ENCODE data around the gene LPP.

GRCh38 chr3:188489639-188490405, 335.9 kb downstream of the LPP start:
- TF ChIP-seq REST (IDR thresholded peaks at IDR 0.05; ENCODE audit: insufficient read depth in 1 of 2, low read depth in 2 of 2, low read length in 2 of 2) (no peak), POLR2AphosphoS5 (IDR thresholded peaks at IDR 0.05; ENCODE audit: low read depth, low read length) (no peak), TAF1 (IDR thresholded peaks at IDR 0.05; ENCODE audit: borderline replicate concordance, insufficient read depth, low read length) (no peak), SIN3A (IDR thresholded peaks at IDR 0.05; ENCODE audit: borderline replicate concordance, insufficient read depth, low read length) (no peak), FOXP2 (optimal IDR thresholded peaks at IDR 0.05; ENCODE audit: borderline replicate concordance, extremely low read depth, extremely low read length, insufficient read depth) (no peak)
